A549 (cell line): ENCODE data around the gene IRAK1.

Experiments
- POLR2A ChIP-seq: IDR thresholded peaks from 2 replicates; pipeline ENCODE4 v1.6.1; 2012; ENCODE audit warnings: mild to moderate bottlenecking, low read length
- RNF2 ChIP-seq: fragments of 200-600 bp; sonication (generic); IDR thresholded peaks from 2 replicates; pipeline ENCODE4 v1.6.1; 2016; ENCODE audit warnings: low read depth, mild to moderate bottlenecking, antibody characterized with exemption, moderate library complexity, borderline replicate concordance
- TF ChIP-seq, protein P1 (sequence below): fragments of >200 bp; sonication (Bioruptor Twin); formaldehyde crosslinking; IDR thresholded peaks from 3 replicates; pipeline ENCODE4 v1.5.1; 2016

DNA sequence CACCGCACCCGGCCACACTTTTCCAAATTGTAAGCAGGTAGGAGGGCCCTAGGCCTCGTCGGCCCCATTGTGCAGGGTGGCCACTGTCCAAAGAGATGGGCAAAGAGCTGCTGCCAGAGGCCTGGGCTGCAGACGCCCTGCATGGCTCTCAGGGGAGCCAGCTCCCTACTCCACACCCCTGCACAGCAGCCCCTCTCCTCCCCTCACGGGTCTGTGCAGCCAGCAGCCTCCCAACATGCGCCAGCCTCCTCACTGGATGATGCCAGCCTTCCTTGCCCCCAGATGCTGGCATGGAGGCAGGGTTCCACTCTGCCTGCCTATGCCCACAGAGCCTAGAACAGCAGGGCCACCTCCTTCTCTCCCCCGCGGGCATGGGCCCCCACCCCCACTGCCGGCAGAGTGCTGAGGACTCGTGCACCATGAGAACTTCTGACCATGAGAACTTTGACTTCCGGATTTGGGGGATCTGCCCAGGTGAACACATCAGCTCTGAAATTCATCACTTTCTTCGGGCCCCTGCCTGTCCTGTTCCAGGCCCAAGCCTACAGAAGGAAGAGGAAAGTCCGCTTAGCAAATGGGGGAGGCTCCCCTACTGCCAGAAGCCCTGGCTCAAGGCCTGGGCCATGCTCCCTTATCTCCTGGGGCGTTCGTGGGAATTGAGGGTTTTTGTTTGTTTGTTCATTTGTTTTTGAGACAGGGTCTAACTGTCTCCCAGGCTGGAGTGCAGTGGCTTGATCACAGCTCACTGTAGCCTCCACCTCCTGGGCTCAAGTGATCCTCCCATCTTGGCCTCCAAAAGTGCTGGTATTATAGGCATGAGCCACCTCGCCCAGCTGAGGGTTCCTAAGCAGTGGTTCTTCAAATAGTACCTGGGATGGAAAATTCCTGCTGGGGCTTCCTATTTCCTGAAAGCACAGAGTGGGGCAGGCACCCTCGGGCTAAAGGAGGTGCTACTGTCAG is 8.0 kb downstream of the IRAK1 start:
- TF ChIP-seq, protein P1, sequence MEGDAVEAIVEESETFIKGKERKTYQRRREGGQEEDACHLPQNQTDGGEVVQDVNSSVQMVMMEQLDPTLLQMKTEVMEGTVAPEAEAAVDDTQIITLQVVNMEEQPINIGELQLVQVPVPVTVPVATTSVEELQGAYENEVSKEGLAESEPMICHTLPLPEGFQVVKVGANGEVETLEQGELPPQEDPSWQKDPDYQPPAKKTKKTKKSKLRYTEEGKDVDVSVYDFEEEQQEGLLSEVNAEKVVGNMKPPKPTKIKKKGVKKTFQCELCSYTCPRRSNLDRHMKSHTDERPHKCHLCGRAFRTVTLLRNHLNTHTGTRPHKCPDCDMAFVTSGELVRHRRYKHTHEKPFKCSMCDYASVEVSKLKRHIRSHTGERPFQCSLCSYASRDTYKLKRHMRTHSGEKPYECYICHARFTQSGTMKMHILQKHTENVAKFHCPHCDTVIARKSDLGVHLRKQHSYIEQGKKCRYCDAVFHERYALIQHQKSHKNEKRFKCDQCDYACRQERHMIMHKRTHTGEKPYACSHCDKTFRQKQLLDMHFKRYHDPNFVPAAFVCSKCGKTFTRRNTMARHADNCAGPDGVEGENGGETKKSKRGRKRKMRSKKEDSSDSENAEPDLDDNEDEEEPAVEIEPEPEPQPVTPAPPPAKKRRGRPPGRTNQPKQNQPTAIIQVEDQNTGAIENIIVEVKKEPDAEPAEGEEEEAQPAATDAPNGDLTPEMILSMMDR, result no peak
- no peak for TF ChIP-seq POLR2A
- no peak for TF ChIP-seq RNF2
